Measurements from ENCODE around the gene MED23. TPM values are rescaled to one million over a fixed set of nuclear protein-coding genes. Genes with fewer than 3 reads are reported as not detected.

MED23 gene
- total RNA-seq, 2 experiments from 2014 or later = 35.9 to 40.3 TPM

GRCh38 chr6:131646249-131646670 lies 18.2 kb upstream of the MED23 start:
- H3K4me1 Mint-ChIP-seq = no peaks in the 10 kb centered on the region
- H3K4me3 Mint-ChIP-seq = no peak overlapping the region
- POLR2A ChIA-PET = no interaction called here
- DNase-seq = no peak
- ATAC-seq (ENCODE audit: low read depth) = no peak
- H3K36me3 Mint-ChIP-seq = no peaks in the 10 kb centered on the region
- H3K27me3 Mint-ChIP-seq = peaks cover 5% of the 10 kb centered on the region
- H3K27ac Mint-ChIP-seq = no peak overlapping the region
- H3K9me3 Mint-ChIP-seq = peaks cover 1% of the 10 kb centered on the region

- no peak for ATAC-seq (ENCODE audit: low read depth)
- POLR2A ChIA-PET = no interaction called here
- H3K27ac Mint-ChIP-seq = no peak overlapping the region
Observed at GRCh38 chr6:131645846-131646245, 17.8 kb upstream of the MED23 start.

GRCh38 chr6:131644921-131645320 lies 16.9 kb upstream of the MED23 start:
- Mint-ChIP-seq H3K4me3 (no peak overlapping the region), H3K9me3 (peaks cover 1% of the 10 kb centered on the region), H3K36me3 (no peaks in the 10 kb centered on the region), H3K4me1 (no peaks in the 10 kb centered on the region), H3K27me3 (peaks cover 5% of the 10 kb centered on the region), H3K27ac (no peak overlapping the region)
- no peak for ATAC-seq (ENCODE audit: low read depth)
- POLR2A ChIA-PET = no interaction called here
- no peak for DNase-seq

More at GRCh38 chr6:131645846-131646245, 17.8 kb upstream of the MED23 start:
- H3K4me1 Mint-ChIP-seq = no peaks in the 10 kb centered on the region
- no peak for DNase-seq
- peaks cover 1% of the 10 kb centered on the region for H3K9me3 Mint-ChIP-seq
- peaks cover 5% of the 10 kb centered on the region for H3K27me3 Mint-ChIP-seq
- no peaks in the 10 kb centered on the region for H3K36me3 Mint-ChIP-seq
- no peak overlapping the region for H3K4me3 Mint-ChIP-seq

- DNase-seq = no peak
- peaks cover 1% of the 10 kb centered on the region for H3K9me3 Mint-ChIP-seq
- POLR2A ChIA-PET = no interaction called here
- H3K4me1 Mint-ChIP-seq = no peaks in the 10 kb centered on the region
- H3K27me3 Mint-ChIP-seq = peaks cover 5% of the 10 kb centered on the region
- no peak overlapping the region for H3K27ac Mint-ChIP-seq
- no peak overlapping the region for H3K4me3 Mint-ChIP-seq
- no peak for ATAC-seq (ENCODE audit: low read depth)
- H3K36me3 Mint-ChIP-seq = no peaks in the 10 kb centered on the region
Observed at GRCh38 chr6:131643855-131644460, 15.9 kb upstream of the MED23 start.

GRCh38 chr6:131642987-131643611 lies 15.1 kb upstream of the MED23 start:
- H3K9me3 Mint-ChIP-seq = peaks cover 1% of the 10 kb centered on the region
- no peaks in the 10 kb centered on the region for H3K4me1 Mint-ChIP-seq
- no peak overlapping the region for H3K27ac Mint-ChIP-seq
- ATAC-seq (ENCODE audit: low read depth) (no peak), DNase-seq (no peak)
- no peaks in the 10 kb centered on the region for H3K36me3 Mint-ChIP-seq
- H3K4me3 Mint-ChIP-seq = no peak overlapping the region
- POLR2A ChIA-PET = no interaction called here
- H3K27me3 Mint-ChIP-seq = peaks cover 4% of the 10 kb centered on the region

GRCh38 chr6:131642565-131642964 lies 14.5 kb upstream of the MED23 start:
- Mint-ChIP-seq H3K27ac (no peak overlapping the region), H3K4me1 (no peaks in the 10 kb centered on the region), H3K9me3 (peaks cover 1% of the 10 kb centered on the region), H3K36me3 (no peaks in the 10 kb centered on the region), H3K4me3 (no peak overlapping the region), H3K27me3 (peaks cover 4% of the 10 kb centered on the region)
- ATAC-seq (ENCODE audit: low read depth) (no peak), DNase-seq (no peak)
- POLR2A ChIA-PET = no interaction called here

- no peak for ATAC-seq (ENCODE audit: low read depth)
- no peaks in the 10 kb centered on the region for H3K36me3 Mint-ChIP-seq
- DNase-seq = no peak
- no peak overlapping the region for H3K27ac Mint-ChIP-seq
- no peaks in the 10 kb centered on the region for H3K4me1 Mint-ChIP-seq
- H3K4me3 Mint-ChIP-seq = no peak overlapping the region
- peaks cover 1% of the 10 kb centered on the region for H3K9me3 Mint-ChIP-seq
- POLR2A ChIA-PET = interaction anchor here (0.7 kb wide), 1 partner anchor 325 kb away, joined by 6 read pairs; no protein-coding TSS in a partner anchor
- H3K27me3 Mint-ChIP-seq = peaks cover 4% of the 10 kb centered on the region
Observed at GRCh38 chr6:131641554-131641953, 13.5 kb upstream of the MED23 start.

GRCh38 chr6:131640576-131640975 lies 12.5 kb upstream of the MED23 start:
- Mint-ChIP-seq H3K4me3 (no peak overlapping the region), H3K27ac (no peak overlapping the region), H3K4me1 (no peaks in the 10 kb centered on the region), H3K36me3 (no peaks in the 10 kb centered on the region), H3K27me3 (peaks cover 4% of the 10 kb centered on the region), H3K9me3 (peaks cover 1% of the 10 kb centered on the region)
- ATAC-seq (ENCODE audit: low read depth) (no peak), DNase-seq (no peak)
- POLR2A ChIA-PET = no interaction called here

GRCh38 chr6:131640100-131640499 lies 12.1 kb upstream of the MED23 start:
- no peak overlapping the region for H3K27ac Mint-ChIP-seq
- POLR2A ChIA-PET = no interaction called here
- DNase-seq (no peak), ATAC-seq (ENCODE audit: low read depth) (no peak)
- peaks cover 4% of the 10 kb centered on the region for H3K27me3 Mint-ChIP-seq
- H3K36me3 Mint-ChIP-seq = no peaks in the 10 kb centered on the region
- no peak overlapping the region for H3K4me3 Mint-ChIP-seq
- no peaks in the 10 kb centered on the region for H3K4me1 Mint-ChIP-seq
- peaks cover 1% of the 10 kb centered on the region for H3K9me3 Mint-ChIP-seq

- Mint-ChIP-seq H3K4me3 (no peak overlapping the region), H3K4me1 (no peaks in the 10 kb centered on the region), H3K27me3 (peaks cover 4% of the 10 kb centered on the region), H3K27ac (no peak overlapping the region), H3K36me3 (no peaks in the 10 kb centered on the region), H3K9me3 (peaks cover 1% of the 10 kb centered on the region)
- POLR2A ChIA-PET = interaction anchor here (1.6 kb wide), 1 partner anchor 10 kb away, joined by 4 read pairs; no protein-coding TSS in a partner anchor
- DNase-seq (no peak), ATAC-seq (ENCODE audit: low read depth) (no peak)
Observed at GRCh38 chr6:131638013-131638412, 10.0 kb upstream of the MED23 start.

GRCh38 chr6:131636880-131637792 lies 9.1 kb upstream of the MED23 start, which contains the start of gene ENPP3:
Gene ENPP3 (plus strand): TSS chr6:131637302. CDS start chr6:131637385, 83 bp downstream.
- no peaks in the 10 kb centered on the region for H3K4me1 Mint-ChIP-seq
- POLR2A ChIA-PET = interaction anchor here (1.6 kb wide), 1 partner anchor 9 kb away, joined by 4 read pairs; no protein-coding TSS in a partner anchor
- H3K27me3 Mint-ChIP-seq = peaks cover 4% of the 10 kb centered on the region
- no peak for ATAC-seq (ENCODE audit: low read depth)
- no peak within 1 kb of the TSS for H3K27ac Mint-ChIP-seq
- peaks cover 1% of the 10 kb centered on the region for H3K9me3 Mint-ChIP-seq
- no peak within 1 kb of the TSS for H3K4me3 Mint-ChIP-seq
- no peaks in the 10 kb centered on the region for H3K36me3 Mint-ChIP-seq
- DNase-seq = no peak

GRCh38 chr6:131635384-131636340 lies 7.6 kb upstream of the MED23 start:
- H3K27ac Mint-ChIP-seq = no peak overlapping the region
- H3K27me3 Mint-ChIP-seq = peaks cover 4% of the 10 kb centered on the region
- H3K36me3 Mint-ChIP-seq = no peaks in the 10 kb centered on the region
- POLR2A ChIA-PET = no interaction called here
- no peaks in the 10 kb centered on the region for H3K4me1 Mint-ChIP-seq
- no peak for ATAC-seq (ENCODE audit: low read depth)
- H3K4me3 Mint-ChIP-seq = no peak overlapping the region
- H3K9me3 Mint-ChIP-seq = no peaks in the 10 kb centered on the region
- DNase-seq = no peak
